BLaER1 treated with 17β-estradiol and CSF1 and Interleukin-3, amounts not matched to agents 10 nM and 100 nM (cell line): ENCODE data around the gene SMIM38.

Experiments
- H3K27ac ChIP-seq, 11 experiments: shearing (Covaris generic); formaldehyde crosslinking; 2 replicates each; pipeline ENCODE4 v1.8.1; 2022
- H3K27me3 ChIP-seq, 11 experiments: shearing (Covaris generic); formaldehyde crosslinking; 2 replicates each; pipeline ENCODE4 v1.8.1; 2022
- H3K36me3 ChIP-seq, 11 experiments: shearing (Covaris generic); formaldehyde crosslinking; 2 replicates each; pipeline ENCODE4 v1.8.1; 2022
- H3K4me1 ChIP-seq, 10 experiments: shearing (Covaris generic); formaldehyde crosslinking; 2 replicates each; pipeline ENCODE4 v1.8.1; 2022
- H3K4me2 ChIP-seq, 11 experiments: shearing (Covaris generic); formaldehyde crosslinking; 2 replicates each; pipeline ENCODE4 v1.8.1; 2022
- H3K4me3 ChIP-seq, 10 experiments: shearing (Covaris generic); formaldehyde crosslinking; 2 replicates each; pipeline ENCODE4 v1.8.1; 2022
- H3K9ac ChIP-seq, 11 experiments: shearing (Covaris generic); formaldehyde crosslinking; 2 replicates each; pipeline ENCODE4 v1.8.1; 2022
- H3K9me3 ChIP-seq, 11 experiments: shearing (Covaris generic); formaldehyde crosslinking; replicated peaks in 1 of 11; 2 replicates each; pipeline ENCODE4 v1.8.1; 2022
- H4K20me1 ChIP-seq, 11 experiments: shearing (Covaris generic); formaldehyde crosslinking; 2 replicates each; pipeline ENCODE4 v1.8.1; 2022
- Cebpa-rat ChIP-seq, 11 experiments: shearing (Covaris generic); IDR thresholded peaks; 2 replicates each; pipeline ENCODE4 v1.8.1; 2022

Gene SMIM38

GRCh38 chr11:69194396-69194795 is 38.7 kb downstream of the SMIM38 start:
- H3K9me3 ChIP-seq = peaks cover 0 to 6% (median 0%) of the 10 kb centered on the region in 11 experiments; a peak in 1 of 22 replicates
- H3K36me3 ChIP-seq = no peaks in the 10 kb centered on the region
- TF ChIP-seq Cebpa-rat (IDR thresholded peaks at IDR 0.05) = no peak
- H3K27me3 ChIP-seq = no peaks in the 10 kb centered on the region
- H3K27ac ChIP-seq = no peak overlapping the region
- H3K4me1 ChIP-seq = peaks cover 0 to 3% (median 0%) of the 10 kb centered on the region in 10 experiments; a peak in 1 of 20 replicates
- no peak overlapping the region for H3K9ac ChIP-seq
- no peak overlapping the region for H3K4me2 ChIP-seq
- no peak overlapping the region for H3K4me3 ChIP-seq
- no peaks in the 10 kb centered on the region for H4K20me1 ChIP-seq

GRCh38 chr11:69194956-69195355 is 39.2 kb downstream of the SMIM38 start:
- no peak overlapping the region for H3K27ac ChIP-seq
- H3K4me1 ChIP-seq = peaks cover 0 to 5% (median 0%) of the 10 kb centered on the region in 10 experiments; a peak in 1 of 20 replicates
- no peak for TF ChIP-seq Cebpa-rat (IDR thresholded peaks at IDR 0.05)
- H3K9ac ChIP-seq = no peak overlapping the region
- no peaks in the 10 kb centered on the region for H3K27me3 ChIP-seq
- peaks cover 0 to 6% (median 0%) of the 10 kb centered on the region in 11 experiments; a peak in 1 of 22 replicates for H3K9me3 ChIP-seq
- H3K36me3 ChIP-seq = no peaks in the 10 kb centered on the region
- no peak overlapping the region for H3K4me3 ChIP-seq
- H4K20me1 ChIP-seq = no peaks in the 10 kb centered on the region
- H3K4me2 ChIP-seq = no peak overlapping the region

GRCh38 chr11:69195824-69196782 is 40.4 kb downstream of the SMIM38 start:
- H3K9me3 ChIP-seq = peaks cover 0 to 6% (median 0%) of the 10 kb centered on the region in 11 experiments; a peak in 1 of 22 replicates
- no peaks in the 10 kb centered on the region for H3K27me3 ChIP-seq
- no peaks in the 10 kb centered on the region for H3K36me3 ChIP-seq
- H3K4me2 ChIP-seq = no peak overlapping the region
- no peak overlapping the region for H3K9ac ChIP-seq
- no peak for TF ChIP-seq Cebpa-rat (IDR thresholded peaks at IDR 0.05)
- no peak overlapping the region for H3K4me3 ChIP-seq
- H3K27ac ChIP-seq = no peak overlapping the region
- H4K20me1 ChIP-seq = peaks cover 0 to 5% (median 0%) of the 10 kb centered on the region in 11 experiments; a peak in 1 of 22 replicates
- peaks cover 0 to 5% (median 0%) of the 10 kb centered on the region in 10 experiments; a peak in 1 of 20 replicates for H3K4me1 ChIP-seq

DNA sequence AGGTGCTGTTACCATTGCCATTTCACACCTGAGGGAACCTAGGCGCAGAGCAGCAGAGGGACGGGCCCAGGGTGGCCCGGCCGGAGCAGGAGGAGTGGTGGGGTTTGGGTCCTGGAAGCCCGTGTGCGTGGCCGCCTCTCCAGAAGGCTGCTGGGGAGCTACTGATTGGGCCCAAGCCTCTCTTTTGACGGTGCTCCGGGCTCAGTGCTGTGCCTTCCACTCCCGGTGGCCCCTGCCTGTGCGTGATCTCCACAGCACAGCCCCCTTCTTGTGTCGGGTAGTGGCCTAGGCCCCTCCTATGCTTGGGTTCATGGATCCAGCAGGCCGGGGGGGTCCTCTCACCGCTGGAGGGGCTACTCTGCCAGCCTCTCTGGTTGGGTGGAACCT is 41.0 kb downstream of the SMIM38 start:
- Histone ChIP-seq H4K20me1 (peaks cover 0 to 5% (median 0%) of the 10 kb centered on the region in 11 experiments; a peak in 1 of 22 replicates), H3K9me3 (peaks cover 0 to 6% (median 0%) of the 10 kb centered on the region in 11 experiments; a peak in 1 of 22 replicates), H3K27ac (no peak overlapping the region), H3K4me1 (peaks cover 0 to 5% (median 0%) of the 10 kb centered on the region in 10 experiments; a peak in 1 of 20 replicates), H3K4me3 (no peak overlapping the region), H3K9ac (no peak overlapping the region), H3K27me3 (no peaks in the 10 kb centered on the region), H3K36me3 (no peaks in the 10 kb centered on the region), H3K4me2 (no peak overlapping the region)
- no peak for TF ChIP-seq Cebpa-rat (IDR thresholded peaks at IDR 0.05)

DNA sequence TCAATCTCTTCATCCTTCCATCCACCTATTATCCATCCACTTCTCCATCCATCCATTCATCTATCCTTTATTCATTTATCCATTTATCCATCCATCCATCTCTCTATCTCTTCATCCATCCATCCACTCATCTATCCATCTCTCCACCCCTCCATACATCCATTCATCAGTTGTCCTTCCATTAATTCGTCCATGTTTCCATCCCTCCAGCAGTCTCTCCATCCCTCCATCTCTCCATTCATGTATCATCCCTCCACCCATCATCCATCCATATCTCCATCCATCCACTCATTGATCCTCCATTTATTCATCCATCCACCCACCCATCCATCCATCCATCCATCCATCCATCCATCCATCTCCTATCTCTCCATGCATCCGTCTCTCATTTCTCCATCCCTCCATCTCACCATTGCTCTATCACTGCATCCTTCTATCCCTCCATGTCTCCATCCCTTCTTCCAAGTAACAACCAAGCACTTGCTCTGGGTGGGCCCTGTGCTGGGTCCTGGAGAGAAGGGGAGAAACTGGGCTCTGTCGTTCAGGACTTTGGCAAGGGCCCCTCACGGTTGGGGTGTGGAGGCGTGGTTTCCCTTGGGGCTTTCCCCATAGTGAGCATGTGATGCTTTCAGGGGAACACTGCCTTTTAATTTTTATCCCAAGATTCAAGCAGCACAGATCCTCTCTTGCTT is 43.3 kb downstream of the SMIM38 start:
- Histone ChIP-seq H3K9me3 (peaks cover 0 to 6% (median 0%) of the 10 kb centered on the region in 11 experiments; a peak in 1 of 22 replicates), H3K9ac (no peak overlapping the region), H3K4me3 (no peak overlapping the region), H3K36me3 (no peaks in the 10 kb centered on the region), H3K4me1 (peaks cover 0 to 5% (median 0%) of the 10 kb centered on the region in 10 experiments; a peak in 1 of 20 replicates), H3K27ac (no peak overlapping the region), H4K20me1 (peaks cover 0 to 5% (median 0%) of the 10 kb centered on the region in 11 experiments; a peak in 1 of 22 replicates), H3K27me3 (no peaks in the 10 kb centered on the region), H3K4me2 (no peak overlapping the region; a peak in 1 of 22 replicates)
- no peak for TF ChIP-seq Cebpa-rat (IDR thresholded peaks at IDR 0.05)

GRCh38 chr11:69199583-69200315 is 44.0 kb downstream of the SMIM38 start:
- Histone ChIP-seq H3K9ac (no peak overlapping the region), H3K27ac (no peak overlapping the region)

DNA sequence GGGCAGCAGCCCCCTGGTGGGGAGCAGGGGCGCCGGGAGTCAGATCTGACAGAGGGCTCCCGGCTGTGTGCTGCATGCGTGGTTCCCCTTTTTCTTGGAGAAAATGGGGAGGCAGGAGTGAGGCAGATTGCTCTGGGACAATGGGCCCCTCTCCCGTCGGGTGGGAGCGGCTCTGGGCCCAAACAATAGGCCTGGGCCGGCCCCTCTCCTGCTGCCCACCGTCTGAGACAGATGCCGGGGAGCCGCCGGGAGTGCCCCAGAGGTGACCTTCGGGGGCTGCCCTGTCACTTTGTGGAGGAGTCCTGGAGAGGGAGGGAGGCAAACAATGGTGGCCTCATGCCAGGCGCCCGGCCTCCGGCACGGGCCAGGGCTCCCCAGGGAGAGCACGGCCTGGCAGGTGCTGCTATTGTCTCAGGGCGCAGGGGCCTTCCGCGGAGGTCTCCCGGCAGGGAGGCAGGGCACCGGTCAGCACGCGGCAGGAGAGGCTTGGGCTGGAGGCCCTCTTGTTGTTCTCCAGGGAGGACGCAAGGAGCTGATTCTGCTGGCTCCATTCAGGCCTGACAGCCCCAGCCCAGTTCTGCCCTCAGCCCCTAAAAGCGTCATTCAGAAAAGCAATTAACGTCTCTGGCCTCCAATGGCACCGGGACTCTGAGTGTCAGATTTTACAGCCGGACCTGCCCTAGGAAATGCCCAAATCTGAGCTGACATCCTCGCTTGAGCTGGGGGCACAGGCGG is 44.8 kb downstream of the SMIM38 start:
- Histone ChIP-seq H3K9me3 (peaks cover 0 to 2% (median 0%) of the 10 kb centered on the region in 11 experiments; a peak in 1 of 22 replicates), H3K4me2 (no peak overlapping the region), H3K4me3 (no peak overlapping the region), H3K4me1 (peaks cover 0 to 12% (median 6%) of the 10 kb centered on the region in 10 experiments; a peak in 9 of 20 replicates), H3K27me3 (no peaks in the 10 kb centered on the region), H3K9ac (no peak overlapping the region), H4K20me1 (peaks cover 0 to 5% (median 0%) of the 10 kb centered on the region in 11 experiments; a peak in 1 of 22 replicates), H3K36me3 (no peaks in the 10 kb centered on the region), H3K27ac (no peak overlapping the region)
- TF ChIP-seq Cebpa-rat (IDR thresholded peaks at IDR 0.05) = no peak

More at GRCh38 chr11:69199583-69200315, 44.0 kb downstream of the SMIM38 start:
- no peaks in the 10 kb centered on the region for H3K27me3 ChIP-seq
- TF ChIP-seq Cebpa-rat (IDR thresholded peaks at IDR 0.05) = no peak
- peaks cover 0 to 5% (median 0%) of the 10 kb centered on the region in 10 experiments; a peak in 3 of 20 replicates for H3K4me1 ChIP-seq
- H3K9me3 ChIP-seq = peaks cover 0 to 6% (median 0%) of the 10 kb centered on the region in 11 experiments; a peak in 1 of 22 replicates
- no peak overlapping the region; a peak in 1 of 22 replicates for H3K4me2 ChIP-seq
- H3K4me3 ChIP-seq = no peak overlapping the region
- no peaks in the 10 kb centered on the region for H3K36me3 ChIP-seq
- H4K20me1 ChIP-seq = peaks cover 0 to 5% (median 0%) of the 10 kb centered on the region in 11 experiments; a peak in 1 of 22 replicates

DNA sequence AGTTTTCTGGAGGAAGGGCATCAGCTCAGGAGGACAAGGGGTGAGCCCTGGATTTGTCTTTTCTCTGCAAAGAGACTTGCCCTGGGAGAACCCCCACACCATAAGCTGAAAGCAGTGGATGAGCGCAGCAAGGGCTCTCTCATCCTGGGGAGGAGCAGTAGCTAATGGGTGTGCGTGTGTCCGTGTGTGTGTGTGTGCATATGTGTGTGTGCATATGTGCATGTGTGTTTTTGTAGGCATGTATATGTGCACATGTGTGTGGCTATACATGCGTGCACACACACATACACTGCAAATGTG is 45.3 kb downstream of the SMIM38 start:
- no peaks in the 10 kb centered on the region for H3K27me3 ChIP-seq
- no peak overlapping the region for H3K4me2 ChIP-seq
- no peaks in the 10 kb centered on the region for H3K36me3 ChIP-seq
- H3K4me3 ChIP-seq = no peak overlapping the region
- no peaks in the 10 kb centered on the region for H3K9me3 ChIP-seq
- no peak overlapping the region for H3K27ac ChIP-seq
- H4K20me1 ChIP-seq = peaks cover 0 to 5% (median 0%) of the 10 kb centered on the region in 11 experiments; a peak in 1 of 22 replicates
- no peak for TF ChIP-seq Cebpa-rat (IDR thresholded peaks at IDR 0.05)
- peaks cover 5 to 12% (median 9%) of the 10 kb centered on the region in 10 experiments; a peak in 17 of 20 replicates for H3K4me1 ChIP-seq
- H3K9ac ChIP-seq = no peak overlapping the region
